Measurements from ENCODE around the gene GALNT18. TPM values are rescaled to one million over a fixed set of nuclear protein-coding genes. Genes with fewer than 3 reads are reported as not detected.

Gene GALNT18
- total and polyA plus RNA-seq, 2 experiments from 2014 or later, result 4.3 to 10.8 TPM

DNA sequence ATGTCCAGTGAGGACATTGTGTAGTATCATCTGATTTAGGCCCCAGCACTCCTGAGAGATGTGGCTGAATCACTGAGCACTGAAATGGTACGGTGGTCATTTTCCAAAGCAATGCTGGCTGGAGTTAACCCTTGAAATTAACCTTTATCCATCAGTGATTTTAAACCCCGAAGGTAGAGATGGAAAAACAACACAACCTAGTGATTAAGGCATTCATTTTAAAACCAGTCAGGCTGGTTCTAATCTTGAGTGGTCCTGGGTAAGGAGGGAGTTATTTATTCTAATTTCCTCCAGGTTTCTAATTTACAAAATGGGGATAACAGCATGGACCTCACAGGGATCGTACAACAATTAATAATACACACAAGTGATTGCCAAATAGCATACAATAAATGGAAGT lies 262.2 kb downstream of the GALNT18 start (continued):
- TF ChIP-seq, protein P1, sequence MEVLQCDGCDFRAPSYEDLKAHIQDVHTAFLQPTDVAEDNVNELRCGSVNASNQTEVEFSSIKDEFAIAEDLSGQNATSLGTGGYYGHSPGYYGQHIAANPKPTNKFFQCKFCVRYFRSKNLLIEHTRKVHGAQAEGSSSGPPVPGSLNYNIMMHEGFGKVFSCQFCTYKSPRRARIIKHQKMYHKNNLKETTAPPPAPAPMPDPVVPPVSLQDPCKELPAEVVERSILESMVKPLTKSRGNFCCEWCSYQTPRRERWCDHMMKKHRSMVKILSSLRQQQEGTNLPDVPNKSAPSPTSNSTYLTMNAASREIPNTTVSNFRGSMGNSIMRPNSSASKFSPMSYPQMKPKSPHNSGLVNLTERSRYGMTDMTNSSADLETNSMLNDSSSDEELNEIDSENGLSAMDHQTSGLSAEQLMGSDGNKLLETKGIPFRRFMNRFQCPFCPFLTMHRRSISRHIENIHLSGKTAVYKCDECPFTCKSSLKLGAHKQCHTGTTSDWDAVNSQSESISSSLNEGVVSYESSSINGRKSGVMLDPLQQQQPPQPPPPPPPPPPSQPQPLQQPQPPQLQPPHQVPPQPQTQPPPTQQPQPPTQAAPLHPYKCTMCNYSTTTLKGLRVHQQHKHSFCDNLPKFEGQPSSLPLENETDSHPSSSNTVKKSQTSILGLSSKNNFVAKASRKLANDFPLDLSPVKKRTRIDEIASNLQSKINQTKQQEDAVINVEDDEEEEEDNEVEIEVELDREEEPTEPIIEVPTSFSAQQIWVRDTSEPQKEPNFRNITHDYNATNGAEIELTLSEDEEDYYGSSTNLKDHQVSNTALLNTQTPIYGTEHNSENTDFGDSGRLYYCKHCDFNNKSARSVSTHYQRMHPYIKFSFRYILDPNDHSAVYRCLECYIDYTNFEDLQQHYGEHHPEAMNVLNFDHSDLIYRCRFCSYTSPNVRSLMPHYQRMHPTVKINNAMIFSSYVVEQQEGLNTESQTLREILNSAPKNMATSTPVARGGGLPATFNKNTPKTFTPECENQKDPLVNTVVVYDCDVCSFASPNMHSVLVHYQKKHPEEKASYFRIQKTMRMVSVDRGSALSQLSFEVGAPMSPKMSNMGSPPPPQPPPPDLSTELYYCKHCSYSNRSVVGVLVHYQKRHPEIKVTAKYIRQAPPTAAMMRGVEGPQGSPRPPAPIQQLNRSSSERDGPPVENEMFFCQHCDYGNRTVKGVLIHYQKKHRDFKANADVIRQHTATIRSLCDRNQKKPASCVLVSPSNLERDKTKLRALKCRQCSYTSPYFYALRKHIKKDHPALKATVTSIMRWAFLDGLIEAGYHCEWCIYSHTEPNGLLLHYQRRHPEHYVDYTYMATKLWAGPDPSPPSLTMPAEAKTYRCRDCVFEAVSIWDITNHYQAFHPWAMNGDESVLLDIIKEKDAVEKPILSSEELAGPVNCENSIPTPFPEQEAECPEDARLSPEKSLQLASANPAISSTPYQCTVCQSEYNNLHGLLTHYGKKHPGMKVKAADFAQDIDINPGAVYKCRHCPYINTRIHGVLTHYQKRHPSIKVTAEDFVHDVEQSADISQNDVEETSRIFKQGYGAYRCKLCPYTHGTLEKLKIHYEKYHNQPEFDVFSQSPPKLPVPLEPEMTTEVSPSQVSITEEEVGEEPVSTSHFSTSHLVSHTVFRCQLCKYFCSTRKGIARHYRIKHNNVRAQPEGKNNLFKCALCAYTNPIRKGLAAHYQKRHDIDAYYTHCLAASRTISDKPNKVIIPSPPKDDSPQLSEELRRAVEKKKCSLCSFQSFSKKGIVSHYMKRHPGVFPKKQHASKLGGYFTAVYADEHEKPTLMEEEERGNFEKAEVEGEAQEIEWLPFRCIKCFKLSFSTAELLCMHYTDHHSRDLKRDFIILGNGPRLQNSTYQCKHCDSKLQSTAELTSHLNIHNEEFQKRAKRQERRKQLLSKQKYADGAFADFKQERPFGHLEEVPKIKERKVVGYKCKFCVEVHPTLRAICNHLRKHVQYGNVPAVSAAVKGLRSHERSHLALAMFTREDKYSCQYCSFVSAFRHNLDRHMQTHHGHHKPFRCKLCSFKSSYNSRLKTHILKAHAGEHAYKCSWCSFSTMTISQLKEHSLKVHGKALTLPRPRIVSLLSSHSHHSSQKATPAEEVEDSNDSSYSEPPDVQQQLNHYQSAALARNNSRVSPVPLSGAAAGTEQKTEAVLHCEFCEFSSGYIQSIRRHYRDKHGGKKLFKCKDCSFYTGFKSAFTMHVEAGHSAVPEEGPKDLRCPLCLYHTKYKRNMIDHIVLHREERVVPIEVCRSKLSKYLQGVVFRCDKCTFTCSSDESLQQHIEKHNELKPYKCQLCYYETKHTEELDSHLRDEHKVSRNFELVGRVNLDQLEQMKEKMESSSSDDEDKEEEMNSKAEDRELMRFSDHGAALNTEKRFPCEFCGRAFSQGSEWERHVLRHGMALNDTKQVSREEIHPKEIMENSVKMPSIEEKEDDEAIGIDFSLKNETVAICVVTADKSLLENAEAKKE (CRISPR knock-in tag; IDR thresholded peaks at IDR 0.05), result no peak
- no peak for TF ChIP-seq POLR2AphosphoS5 (IDR thresholded peaks at IDR 0.05; ENCODE audit: low read depth)

DNA sequence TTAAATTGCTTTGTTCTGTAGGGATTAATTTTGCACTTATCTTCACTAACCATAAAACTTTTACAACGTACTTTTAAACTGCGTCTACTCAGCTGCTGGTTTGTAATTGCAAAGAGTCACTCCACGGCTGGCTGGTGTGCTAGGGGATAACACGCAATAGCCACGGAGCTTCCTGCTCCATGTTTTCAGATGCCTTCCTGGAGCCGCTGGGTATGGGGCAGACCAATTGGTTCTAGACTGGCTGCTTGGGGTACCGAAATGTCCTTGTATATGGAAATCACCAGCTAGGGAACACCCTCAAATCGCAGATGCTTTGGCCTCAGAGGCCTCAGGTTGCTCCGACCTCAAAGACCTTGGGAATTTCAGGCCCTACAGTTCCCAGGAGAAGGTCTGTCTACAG lies 265.0 kb downstream of the GALNT18 start:
- H3F3A ChIP-seq (replicated peaks; ENCODE audit: low read depth), result no peaks in the 10 kb centered on the region
- Mint-ChIP-seq H3K36me3 (ENCODE audit: low read depth) (no peaks in the 10 kb centered on the region), H3K9me3 (no peaks in the 10 kb centered on the region), H3K4me3 (no peak overlapping the region), H3K4me1 (peaks cover 14% of the 10 kb centered on the region), H3K27ac (no peak overlapping the region), H3K27me3 (ENCODE audit: insufficient read depth, low read depth, poor library complexity) (peaks cover 4% of the 10 kb centered on the region)
- H3K27ac ChIP-seq (ENCODE audit: low read depth), result no peak overlapping the region
- H3K4me3 ChIP-seq, result no peak overlapping the region
- no peaks in the 10 kb centered on the region for H3K36me3 ChIP-seq (ENCODE audit: insufficient read depth)
- 0 out of 2 replicates have a peak, but pooled peaks cover 6% of the 10 kb centered on the region for H3K9me2 ChIP-seq (ENCODE audit: insufficient read depth)
- no peak overlapping the region for H2AFZ ChIP-seq
- TF ChIP-seq REST (IDR thresholded peaks at IDR 0.05; ENCODE audit: unreplicated experiment), result no peak
- TF ChIP-seq, protein P1 (CRISPR knock-in tag; IDR thresholded peaks at IDR 0.05), result no peak
- no peak for ATAC-seq
- no peaks in the 10 kb centered on the region for H4K20me1 ChIP-seq (replicated peaks; ENCODE audit: insufficient read depth)
- no peaks in the 10 kb centered on the region for H3K79me2 ChIP-seq (replicated peaks; ENCODE audit: insufficient read depth)
- H3K27me3 ChIP-seq (ENCODE audit: insufficient read depth), result no peaks in the 10 kb centered on the region
- H3K4me2 ChIP-seq, result no peak overlapping the region
- H3K4me1 ChIP-seq (ENCODE audit: insufficient read depth), result no peaks in the 10 kb centered on the region
- no peak for DNase-seq (ENCODE audit: low spot score)
